ENCODE measurements around the gene BRPF3.

DNA sequence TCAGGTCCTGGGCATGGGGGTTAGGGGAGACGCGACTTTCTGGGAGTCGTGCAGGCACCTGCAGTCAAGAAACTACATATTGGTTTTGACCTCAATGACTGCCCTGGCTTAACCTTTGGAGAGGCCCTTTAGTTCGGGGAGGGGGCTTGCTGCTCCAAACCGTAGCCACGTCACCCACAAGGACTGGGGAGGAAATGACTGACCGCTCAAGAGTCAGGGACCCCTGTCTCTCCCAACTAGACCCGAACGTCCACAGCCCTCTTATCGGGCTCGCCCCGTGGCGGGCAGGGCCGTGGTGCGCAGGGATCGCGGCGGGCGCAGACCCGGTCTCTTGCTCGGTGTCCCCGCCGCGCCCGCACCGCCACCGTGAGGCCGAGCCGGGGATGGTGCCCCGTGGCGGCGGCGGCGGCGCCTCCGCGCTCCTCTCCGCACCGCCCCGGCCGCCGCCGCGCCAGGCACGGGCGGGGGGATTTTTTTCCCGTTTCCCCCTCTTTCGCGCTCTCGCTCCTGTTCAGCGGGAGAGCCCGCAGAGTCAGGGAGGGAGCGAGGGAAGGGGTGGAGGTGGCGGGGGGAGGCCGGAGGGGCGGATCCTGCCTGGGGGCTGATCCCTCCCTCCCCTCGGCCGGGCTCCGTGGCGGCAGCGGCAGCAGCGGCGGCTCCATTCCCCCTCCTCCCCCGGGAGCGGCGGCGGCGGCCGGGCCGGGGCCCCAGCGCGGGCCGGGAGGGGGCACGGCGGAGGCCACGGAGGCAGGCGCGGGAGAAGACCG lies at the start of gene BRPF3:
- TF ChIP-seq, protein P1, sequence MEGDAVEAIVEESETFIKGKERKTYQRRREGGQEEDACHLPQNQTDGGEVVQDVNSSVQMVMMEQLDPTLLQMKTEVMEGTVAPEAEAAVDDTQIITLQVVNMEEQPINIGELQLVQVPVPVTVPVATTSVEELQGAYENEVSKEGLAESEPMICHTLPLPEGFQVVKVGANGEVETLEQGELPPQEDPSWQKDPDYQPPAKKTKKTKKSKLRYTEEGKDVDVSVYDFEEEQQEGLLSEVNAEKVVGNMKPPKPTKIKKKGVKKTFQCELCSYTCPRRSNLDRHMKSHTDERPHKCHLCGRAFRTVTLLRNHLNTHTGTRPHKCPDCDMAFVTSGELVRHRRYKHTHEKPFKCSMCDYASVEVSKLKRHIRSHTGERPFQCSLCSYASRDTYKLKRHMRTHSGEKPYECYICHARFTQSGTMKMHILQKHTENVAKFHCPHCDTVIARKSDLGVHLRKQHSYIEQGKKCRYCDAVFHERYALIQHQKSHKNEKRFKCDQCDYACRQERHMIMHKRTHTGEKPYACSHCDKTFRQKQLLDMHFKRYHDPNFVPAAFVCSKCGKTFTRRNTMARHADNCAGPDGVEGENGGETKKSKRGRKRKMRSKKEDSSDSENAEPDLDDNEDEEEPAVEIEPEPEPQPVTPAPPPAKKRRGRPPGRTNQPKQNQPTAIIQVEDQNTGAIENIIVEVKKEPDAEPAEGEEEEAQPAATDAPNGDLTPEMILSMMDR (conservative IDR thresholded peaks at IDR 0.05): peak; percentile 91
- peak; percentile 75 for TF ChIP-seq ZFX (IDR thresholded peaks at IDR 0.05)
